Neuronal stem cell (in vitro differentiated cells): Measurements from ENCODE around the gene KIF5B. TPM values are rescaled to one million over a fixed set of nuclear protein-coding genes. Genes with fewer than 3 reads are reported as not detected.

Experiments
- small RNA-seq: library from polyadenylated mRNA; stranded (forward); fragments of <200 nt; extraction: miRNeasy Mini kit (QIAGEN cat#:217004); gene quantifications from one replicate; pipeline ENCODE3, GENCODE V24; 2013; ENCODE audit not compliant: insufficient read depth

The KIF5B gene

Small RNA genes lying within 50 kb of the gene (small RNA-seq; reads per million reads assigned to genes)
- not detected for gene RF00019
- not detected for gene RN7SL825P
